ENCODE data around the gene ST6GAL1. TPM values are rescaled to one million over a fixed set of nuclear protein-coding genes. Genes with fewer than 3 reads are reported as not detected.
A peak's percentile ranks its signal among the peaks of the same experiment; 100 is the strongest.

ST6GAL1 gene
- total and polyA plus RNA-seq, 12 donors, result 19.5 to 94.7 (median 65.8) TPM

DNA sequence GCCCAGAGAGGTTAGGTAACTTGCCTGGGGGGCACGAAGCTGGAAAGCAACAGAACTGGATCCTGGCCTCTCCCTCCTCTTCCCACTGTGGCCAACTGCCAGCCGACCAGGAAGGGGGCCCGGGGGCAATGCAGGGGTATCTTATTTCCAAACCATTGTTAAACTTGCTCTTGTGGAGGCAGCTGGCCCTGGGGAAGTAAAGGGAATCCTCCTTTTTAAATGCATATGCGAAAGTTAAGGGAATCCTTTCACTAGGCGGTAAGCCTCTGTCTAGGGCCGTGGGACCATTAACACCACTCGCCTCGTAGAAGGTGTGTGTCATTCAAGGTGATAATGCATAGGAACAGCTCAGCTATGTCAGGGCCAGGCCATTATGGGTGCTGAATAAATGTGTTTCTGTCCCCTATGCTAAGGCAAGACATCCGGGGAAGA, 68.6 kb downstream of the ST6GAL1 start:
- intact Hi-C loops (cut with DNase I), result no loop called here
- Histone ChIP-seq H3K9me3 (peaks cover 0 to 3% (median 0%) of the 10 kb centered on the region in 11 donors), H3K27me3 (no peaks in the 10 kb centered on the region), H3K27ac (peak overlapping the region in 1 of 10 donors; percentile 15), H3K4me3 (no peak overlapping the region), H3K36me3 (peaks cover 0 to 9% (median 0%) of the 10 kb centered on the region in 9 donors), H3K4me1 (peaks cover 0 to 46% (median 31%) of the 10 kb centered on the region in 9 donors)
- no peak for TF ChIP-seq CTCF (IDR thresholded peaks at IDR 0.05)
- WGBS, 2 donors, result 86% methylated on average over 9 of the region's 9 CpGs
- DNase-seq, result no peak
- no peak for ATAC-seq

DNA sequence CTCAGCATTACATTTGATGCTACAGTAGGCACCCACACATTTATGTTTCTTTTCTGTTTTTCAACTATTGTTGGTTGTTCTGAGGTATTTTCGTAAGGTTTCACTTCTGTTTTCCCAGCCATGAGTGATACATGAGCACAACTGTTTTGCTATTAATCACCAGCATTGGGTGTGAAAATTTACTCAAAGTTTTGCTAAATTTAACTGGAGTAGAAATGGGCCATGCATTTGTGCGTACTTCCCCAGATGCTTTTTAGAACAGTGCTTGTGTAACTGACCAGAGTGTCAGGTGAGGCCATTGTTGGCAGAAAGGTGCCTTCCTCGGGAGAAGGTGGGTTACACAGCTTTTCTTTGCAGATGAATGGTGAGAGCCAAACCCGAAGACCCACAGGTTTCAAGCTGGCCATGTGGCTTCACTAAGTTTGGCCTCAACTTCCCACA, 70.4 kb downstream of the ST6GAL1 start:
- no peak for ATAC-seq
- intact Hi-C loops (cut with DNase I), result no loop called here
- WGBS, 2 donors, result 79 to 92% methylated on average over 4 of the region's 4 CpGs
- Histone ChIP-seq H3K4me1 (peaks cover 0 to 45% (median 32%) of the 10 kb centered on the region in 9 donors), H3K9me3 (peaks cover 0 to 3% (median 0%) of the 10 kb centered on the region in 11 donors), H3K27me3 (no peaks in the 10 kb centered on the region), H3K36me3 (peaks cover 0 to 9% (median 0%) of the 10 kb centered on the region in 9 donors), H3K4me3 (no peak overlapping the region), H3K27ac (peak overlapping the region in 2 of 10 donors; percentile 15 to 23)
- TF ChIP-seq CTCF (IDR thresholded peaks at IDR 0.05), result no peak
- DNase-seq, result no peak

DNA sequence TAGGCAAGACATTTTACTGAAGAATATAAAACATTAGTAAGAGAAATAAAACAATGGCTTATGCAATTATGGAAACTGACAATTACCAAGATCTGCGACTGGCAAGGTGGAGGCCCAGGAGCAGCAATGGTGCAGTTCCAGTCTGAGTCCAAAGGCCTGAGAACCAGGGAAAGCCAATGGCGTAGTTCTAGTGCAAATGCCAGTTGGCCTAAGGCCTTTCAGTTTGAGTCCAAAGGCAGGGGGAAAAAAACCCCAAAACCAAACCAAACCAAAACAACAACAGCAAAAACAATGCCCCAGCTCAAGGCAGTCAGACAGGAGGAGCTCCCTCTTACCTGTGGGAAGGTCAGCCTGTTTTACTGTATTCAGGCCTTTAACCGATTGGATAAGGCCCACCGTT, 72.6 kb downstream of the ST6GAL1 start:
- intact Hi-C loops (cut with DNase I), result no loop called here
- ATAC-seq (no peak), DNase-seq (no peak)
- Histone ChIP-seq H3K4me3 (no peak overlapping the region), H3K27me3 (no peaks in the 10 kb centered on the region), H3K9me3 (peaks cover 0 to 5% (median 0%) of the 10 kb centered on the region in 11 donors), H3K27ac (no peak overlapping the region), H3K36me3 (peaks cover 0 to 18% (median 0%) of the 10 kb centered on the region in 9 donors), H3K4me1 (peaks cover 0 to 48% (median 20%) of the 10 kb centered on the region in 9 donors)
- 97% methylated on average over 4 of the region's 4 CpGs for WGBS, 2 donors
- no peak for TF ChIP-seq CTCF (IDR thresholded peaks at IDR 0.05)

- no peak for TF ChIP-seq CTCF (IDR thresholded peaks at IDR 0.05)
- H3K27me3 ChIP-seq, result no peaks in the 10 kb centered on the region
- peaks cover 0 to 15% (median 0%) of the 10 kb centered on the region in 9 donors for H3K36me3 ChIP-seq
- intact Hi-C loops (cut with DNase I), result no loop called here
- peaks cover 0 to 39% (median 21%) of the 10 kb centered on the region in 9 donors for H3K4me1 ChIP-seq
- peak overlapping the region in 2 of 10 donors; percentile 22 to 41 for H3K27ac ChIP-seq
- ATAC-seq (peak in 2 of 8 donors; percentile 31 to 42), DNase-seq (no peak)
- peaks cover 0 to 14% (median 0%) of the 10 kb centered on the region in 11 donors for H3K9me3 ChIP-seq
- H3K4me3 ChIP-seq, result no peak overlapping the region
- WGBS, 2 donors, result 50 to 75% methylated on average over 3 of the region's 3 CpGs
These were observed 75.6 kb downstream of the ST6GAL1 start for GRCh38 chr3:187005827-187006481.

All from heart right ventricle (tissue), 16 donors.